GM19035 (cell line): ENCODE measurements around the gene PLK4.

Experiments
- ATAC-seq: cut with Tn5 transposase; IDR thresholded peaks from one replicate; pipeline ENCODE4 v1.9.1; 2021; ENCODE audit not compliant: unreplicated experiment

The PLK4 gene

GRCh38 chr4:127880763-127881562 is at the start of gene PLK4:
Gene PLK4 (plus strand): TSS chr4:127880893. CDS start chr4:127881135, 242 bp downstream.
- peak; percentile 91 for ATAC-seq

GRCh38 chr4:127832585-127832984 is 48.1 kb upstream of the PLK4 start:
- ATAC-seq, result peak; percentile 66

GRCh38 chr4:127843704-127844600 is 36.7 kb upstream of the PLK4 start:
- ATAC-seq, result no peak

DNA sequence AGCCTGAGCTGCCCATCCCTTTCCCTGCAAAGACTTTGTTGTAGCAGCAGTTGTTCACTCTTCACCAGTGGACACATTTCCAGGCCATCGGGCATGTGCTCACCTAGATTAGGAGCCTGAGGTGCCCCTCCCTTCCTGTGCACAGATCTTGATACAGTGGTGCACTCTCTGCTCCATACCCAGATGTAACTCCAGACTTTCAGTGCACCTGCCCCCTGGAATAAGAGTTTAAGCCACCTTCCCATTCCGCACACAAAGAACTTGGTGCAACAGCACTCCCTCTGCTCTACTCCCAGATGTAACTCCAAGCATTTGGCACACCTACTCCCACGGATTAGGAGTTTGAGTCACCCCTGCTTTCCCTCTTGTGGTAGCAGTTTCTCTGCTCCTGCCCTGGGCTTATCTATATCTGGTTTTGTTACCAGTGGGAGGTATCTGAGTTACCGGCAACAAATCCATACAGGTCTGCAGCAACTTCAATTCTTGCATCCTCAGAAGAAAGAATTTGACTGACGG is 36.0 kb upstream of the PLK4 start:
- no peak for ATAC-seq

GRCh38 chr4:127846061-127846460 is 34.6 kb upstream of the PLK4 start:
- ATAC-seq, result no peak

- ATAC-seq, result no peak
These were observed 33.9 kb upstream of the PLK4 start for GRCh38 chr4:127846765-127847164.

- no peak for ATAC-seq
These were observed 31.0 kb upstream of the PLK4 start for GRCh38 chr4:127849505-127850234.

DNA sequence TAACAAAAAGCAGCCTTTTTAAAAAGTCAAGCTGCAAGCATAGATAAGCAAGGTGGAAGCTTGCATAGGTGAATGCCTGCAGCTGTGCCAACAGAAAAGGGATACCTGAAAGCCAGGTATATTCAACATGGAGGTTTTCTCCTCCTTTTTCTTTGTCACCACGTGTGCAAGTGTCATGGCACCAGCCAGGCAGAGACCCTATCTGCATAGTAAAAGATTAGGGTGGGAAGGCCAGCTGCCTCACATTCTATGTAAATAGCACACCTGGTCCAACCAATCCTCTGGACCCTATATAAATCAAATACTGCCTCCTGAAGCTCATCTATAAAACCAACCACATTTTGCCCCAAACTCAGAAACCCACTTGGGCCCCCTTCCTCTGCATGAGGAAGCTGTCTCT is 28.0 kb upstream of the PLK4 start:
- no peak for ATAC-seq

DNA sequence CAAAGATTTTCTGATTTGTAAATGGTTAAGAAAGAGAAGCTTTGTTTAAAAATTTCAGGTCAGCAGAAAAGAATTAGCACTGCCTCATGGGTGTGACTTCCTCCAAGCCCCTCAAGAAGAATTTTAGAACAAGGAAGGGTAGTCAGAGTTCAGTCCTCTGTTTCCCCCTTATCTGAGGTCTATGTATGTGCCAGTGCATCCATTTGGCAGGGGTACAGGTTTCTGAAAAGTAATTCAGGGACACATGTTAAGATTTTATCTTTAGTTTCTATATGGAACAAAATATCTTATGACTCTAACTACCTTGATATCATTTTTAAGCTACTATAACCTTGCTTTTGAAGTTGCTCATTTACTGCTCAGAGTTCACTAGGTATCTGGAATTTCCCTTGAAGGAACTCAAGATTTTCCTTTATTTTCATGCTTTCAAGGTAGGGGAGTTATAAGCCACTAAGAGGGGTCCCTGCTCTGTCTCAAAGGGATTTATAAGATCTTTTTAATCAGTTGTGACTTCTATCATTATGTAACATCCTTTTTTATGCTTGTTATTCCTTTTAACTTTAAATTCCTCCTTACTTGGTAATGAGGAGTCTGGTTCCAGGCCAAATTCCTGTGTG is 24.4 kb upstream of the PLK4 start:
- ATAC-seq, result no peak

DNA sequence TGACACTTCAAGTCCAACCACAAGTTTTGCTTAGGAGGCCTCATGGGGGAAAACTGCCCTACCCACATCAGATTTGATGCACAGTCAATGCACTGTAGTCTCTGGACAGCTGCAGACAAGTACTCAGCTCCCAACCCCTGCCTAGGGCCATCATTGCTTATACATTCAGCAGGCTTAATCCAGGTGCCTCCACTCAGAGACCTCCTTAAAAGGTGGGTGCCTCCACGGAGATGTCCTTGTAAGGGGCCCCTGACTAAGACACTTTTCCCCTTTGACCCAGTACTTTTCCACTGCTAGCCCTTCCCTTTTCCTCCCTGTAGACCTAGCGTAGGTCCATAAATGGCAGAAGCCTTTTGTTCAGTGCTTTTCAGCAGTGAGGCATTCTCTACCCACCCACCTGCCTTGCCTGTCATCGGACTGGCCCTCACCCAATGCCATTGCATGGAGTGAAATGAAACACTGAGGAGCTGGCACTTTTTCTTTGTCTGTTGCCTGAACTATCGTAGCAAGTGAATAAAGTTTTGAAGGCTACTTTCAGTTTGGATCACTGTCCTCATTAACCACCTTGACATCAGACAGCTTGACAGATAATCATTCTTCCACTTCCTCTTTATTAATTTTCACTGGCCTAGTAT is 23.8 kb upstream of the PLK4 start:
- ATAC-seq, result peak; percentile 80

- ATAC-seq, result no peak
These were observed 23.1 kb upstream of the PLK4 start for GRCh38 chr4:127857641-127858040.

GRCh38 chr4:127868196-127868595 is 12.5 kb upstream of the PLK4 start:
- no peak for ATAC-seq

DNA sequence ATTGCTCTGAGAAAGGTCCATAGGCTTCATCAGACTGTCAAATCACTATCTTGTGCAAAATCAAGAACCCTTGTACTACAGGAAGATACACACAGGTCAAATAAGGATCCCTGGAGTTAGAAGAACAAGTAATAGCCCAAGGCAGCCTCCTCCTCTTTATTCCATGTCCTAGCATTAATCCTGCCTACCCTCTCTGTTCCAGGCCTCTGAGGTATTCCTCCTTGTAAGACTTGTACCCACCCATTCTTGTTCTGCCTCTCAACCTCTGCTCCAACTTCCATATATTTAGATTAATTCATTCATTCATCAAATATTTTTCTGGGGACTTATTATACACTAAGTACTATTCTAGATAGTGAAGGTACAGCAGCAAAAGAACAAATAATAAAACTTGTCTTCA is 10.4 kb upstream of the PLK4 start:
- no peak for ATAC-seq

- ATAC-seq, result no peak
These were observed 10.0 kb upstream of the PLK4 start for GRCh38 chr4:127870688-127871087.

DNA sequence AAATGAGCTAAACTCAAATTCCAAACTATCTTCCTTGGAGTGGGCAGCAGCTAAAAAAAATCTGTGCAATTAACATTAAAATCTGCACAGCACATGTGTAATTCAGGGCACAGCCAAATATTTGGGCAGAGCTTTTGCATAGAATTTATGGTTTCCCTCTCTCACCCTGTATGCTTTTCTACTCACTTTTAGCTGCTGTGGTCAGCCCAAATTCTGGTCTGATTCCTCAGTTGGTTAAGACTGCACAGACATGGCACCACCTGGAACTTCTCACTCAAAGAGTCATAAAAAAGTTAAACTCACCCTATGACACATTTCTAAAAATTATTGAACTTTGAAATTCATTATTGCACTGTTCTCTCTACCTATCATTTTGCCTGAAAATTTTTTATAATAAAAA is 4.9 kb upstream of the PLK4 start:
- no peak for ATAC-seq

GRCh38 chr4:127881563-127881864 is 821 bp downstream of the PLK4 start:
- peak; percentile 38 for ATAC-seq

DNA sequence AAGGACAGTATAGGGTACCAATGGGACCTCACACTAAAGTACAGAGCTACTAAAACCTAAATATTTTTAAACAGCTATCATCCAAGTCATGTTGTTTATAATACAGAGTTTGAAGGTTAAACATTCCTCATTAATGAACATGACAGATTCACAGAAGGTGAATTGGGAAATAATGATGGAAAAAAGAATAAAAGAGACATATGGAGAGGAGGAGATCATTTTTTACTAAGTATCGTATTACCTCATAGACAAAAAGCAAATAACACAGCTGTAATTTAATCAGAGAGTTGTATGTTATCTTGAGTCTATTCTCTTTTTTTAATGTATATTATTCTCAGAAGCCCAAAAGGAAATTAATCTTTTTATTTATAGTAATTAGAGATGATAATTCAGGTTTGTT is 7.9 kb downstream of the PLK4 start:
- ATAC-seq, result no peak

DNA sequence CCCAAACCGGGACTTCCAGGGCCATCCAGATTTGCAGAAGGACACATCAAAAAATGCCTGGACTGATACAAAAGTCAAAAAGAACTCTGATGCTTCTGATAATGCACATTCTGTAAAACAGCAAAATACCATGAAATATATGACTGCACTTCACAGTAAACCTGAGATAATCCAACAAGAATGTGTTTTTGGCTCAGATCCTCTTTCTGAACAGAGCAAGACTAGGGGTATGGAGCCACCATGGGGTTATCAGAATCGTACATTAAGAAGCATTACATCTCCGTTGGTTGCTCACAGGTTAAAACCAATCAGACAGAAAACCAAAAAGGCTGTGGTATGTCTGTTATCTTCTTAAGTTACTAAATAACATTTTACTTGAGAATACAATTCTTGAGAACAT is 9.2 kb downstream of the PLK4 start:
- no peak for ATAC-seq

DNA sequence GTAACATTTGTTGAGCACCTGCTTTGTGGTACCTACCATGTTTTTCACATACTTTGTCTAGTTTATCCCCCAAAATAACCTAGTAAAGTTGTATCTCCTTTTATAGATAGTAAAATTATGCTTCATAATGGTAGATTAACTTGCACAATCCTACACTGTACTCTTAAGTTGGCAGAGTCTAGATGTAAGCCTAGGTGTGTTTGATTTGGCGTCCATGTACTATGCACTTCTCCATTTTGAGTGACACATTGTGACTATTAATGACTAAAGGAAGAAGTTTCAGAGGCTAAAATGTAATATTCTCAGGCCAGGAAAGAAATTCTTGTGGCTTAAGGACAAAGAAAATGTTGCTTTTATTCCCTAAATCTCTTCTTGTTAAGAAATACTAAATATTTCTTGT is 15.4 kb downstream of the PLK4 start:
- no peak for ATAC-seq

GRCh38 chr4:127896528-127896927 is 15.8 kb downstream of the PLK4 start:
- no peak for ATAC-seq
